ENCODE results near the gene ADGRG6. TPM values are rescaled to one million over a fixed set of nuclear protein-coding genes. Genes with fewer than 3 reads are reported as not detected.

The ADGRG6 gene
- total and polyA plus RNA-seq, 10 of the 15 experiments (the other 5 are each of a cell fraction or from before 2014, with no cell fraction given), result 0.01 to 0.24 (median 0.13) TPM; not detected in 7

DNA sequence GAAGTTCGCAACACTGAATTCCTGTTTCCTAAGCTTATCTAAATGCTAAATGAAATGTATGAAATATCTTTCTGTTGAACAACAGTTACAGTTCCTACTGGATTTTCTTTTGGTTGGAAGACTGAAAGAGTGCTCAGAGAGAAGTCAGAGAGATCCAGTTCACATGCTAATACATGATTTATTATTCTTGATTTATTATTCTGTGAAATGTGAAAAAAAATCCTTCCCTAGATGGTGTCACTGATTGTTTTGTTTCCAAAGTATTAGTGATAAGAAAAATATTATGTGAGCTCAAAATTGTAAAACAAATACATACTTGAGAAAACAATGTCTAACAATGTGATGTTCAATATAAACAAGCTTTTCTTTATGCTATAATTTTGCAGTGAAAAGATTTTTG is 42.1 kb downstream of the ADGRG6 start (continued):
- TF ChIP-seq, protein P1, sequence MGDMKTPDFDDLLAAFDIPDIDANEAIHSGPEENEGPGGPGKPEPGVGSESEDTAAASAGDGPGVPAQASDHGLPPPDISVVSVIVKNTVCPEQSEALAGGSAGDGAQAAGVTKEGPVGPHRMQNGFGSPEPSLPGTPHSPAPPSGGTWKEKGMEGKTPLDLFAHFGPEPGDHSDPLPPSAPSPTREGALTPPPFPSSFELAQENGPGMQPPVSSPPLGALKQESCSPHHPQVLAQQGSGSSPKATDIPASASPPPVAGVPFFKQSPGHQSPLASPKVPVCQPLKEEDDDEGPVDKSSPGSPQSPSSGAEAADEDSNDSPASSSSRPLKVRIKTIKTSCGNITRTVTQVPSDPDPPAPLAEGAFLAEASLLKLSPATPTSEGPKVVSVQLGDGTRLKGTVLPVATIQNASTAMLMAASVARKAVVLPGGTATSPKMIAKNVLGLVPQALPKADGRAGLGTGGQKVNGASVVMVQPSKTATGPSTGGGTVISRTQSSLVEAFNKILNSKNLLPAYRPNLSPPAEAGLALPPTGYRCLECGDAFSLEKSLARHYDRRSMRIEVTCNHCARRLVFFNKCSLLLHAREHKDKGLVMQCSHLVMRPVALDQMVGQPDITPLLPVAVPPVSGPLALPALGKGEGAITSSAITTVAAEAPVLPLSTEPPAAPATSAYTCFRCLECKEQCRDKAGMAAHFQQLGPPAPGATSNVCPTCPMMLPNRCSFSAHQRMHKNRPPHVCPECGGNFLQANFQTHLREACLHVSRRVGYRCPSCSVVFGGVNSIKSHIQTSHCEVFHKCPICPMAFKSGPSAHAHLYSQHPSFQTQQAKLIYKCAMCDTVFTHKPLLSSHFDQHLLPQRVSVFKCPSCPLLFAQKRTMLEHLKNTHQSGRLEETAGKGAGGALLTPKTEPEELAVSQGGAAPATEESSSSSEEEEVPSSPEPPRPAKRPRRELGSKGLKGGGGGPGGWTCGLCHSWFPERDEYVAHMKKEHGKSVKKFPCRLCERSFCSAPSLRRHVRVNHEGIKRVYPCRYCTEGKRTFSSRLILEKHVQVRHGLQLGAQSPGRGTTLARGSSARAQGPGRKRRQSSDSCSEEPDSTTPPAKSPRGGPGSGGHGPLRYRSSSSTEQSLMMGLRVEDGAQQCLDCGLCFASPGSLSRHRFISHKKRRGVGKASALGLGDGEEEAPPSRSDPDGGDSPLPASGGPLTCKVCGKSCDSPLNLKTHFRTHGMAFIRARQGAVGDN (IDR thresholded peaks at IDR 0.05), result no peak
- TF ChIP-seq POLR2A (IDR thresholded peaks at IDR 0.05; ENCODE audit: low read depth, low read length) (no peak), BACH1 (IDR thresholded peaks at IDR 0.05; ENCODE audit: borderline replicate concordance) (no peak), RCOR1 (conservative IDR thresholded peaks at IDR 0.05; ENCODE audit: low read depth, low read length) (no peak), YY1 (IDR thresholded peaks at IDR 0.05; ENCODE audit: low read depth, low read length) (no peak), RELA (IDR thresholded peaks at IDR 0.05; ENCODE audit: borderline replicate concordance, partially characterized antibody) (no peak), MEF2B (IDR thresholded peaks at IDR 0.05; ENCODE audit: partially characterized antibody, poor library complexity, severe bottlenecking) (no peak)
- TF ChIP-seq, protein P2, sequence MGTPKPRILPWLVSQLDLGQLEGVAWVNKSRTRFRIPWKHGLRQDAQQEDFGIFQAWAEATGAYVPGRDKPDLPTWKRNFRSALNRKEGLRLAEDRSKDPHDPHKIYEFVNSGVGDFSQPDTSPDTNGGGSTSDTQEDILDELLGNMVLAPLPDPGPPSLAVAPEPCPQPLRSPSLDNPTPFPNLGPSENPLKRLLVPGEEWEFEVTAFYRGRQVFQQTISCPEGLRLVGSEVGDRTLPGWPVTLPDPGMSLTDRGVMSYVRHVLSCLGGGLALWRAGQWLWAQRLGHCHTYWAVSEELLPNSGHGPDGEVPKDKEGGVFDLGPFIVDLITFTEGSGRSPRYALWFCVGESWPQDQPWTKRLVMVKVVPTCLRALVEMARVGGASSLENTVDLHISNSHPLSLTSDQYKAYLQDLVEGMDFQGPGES (IDR thresholded peaks at IDR 0.05), result no peak

DNA sequence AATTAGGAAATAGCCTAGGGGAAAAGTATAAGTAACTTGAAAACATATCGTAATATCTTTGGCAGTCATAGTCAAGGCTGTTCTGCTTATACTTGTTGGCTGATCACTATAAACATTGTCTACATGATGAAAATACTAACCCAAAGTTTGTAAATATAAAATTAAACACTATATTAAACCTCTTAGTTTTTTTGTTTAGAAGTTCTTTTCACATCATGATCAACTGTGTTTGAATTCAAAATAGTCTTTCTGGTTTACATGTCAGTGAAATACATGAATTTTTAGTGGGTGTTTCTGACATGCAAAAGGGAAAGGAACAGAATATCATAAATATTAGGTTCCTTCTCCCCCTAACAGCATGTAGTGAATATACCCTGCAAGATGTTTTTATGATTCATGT is 43.5 kb downstream of the ADGRG6 start:
- ChIA-PET SMC1A (ENCODE audit: uncharacterized antibody, unreplicated experiment) (no interaction called here), POLR2A (no interaction called here), RAD21 (ENCODE audit: unreplicated experiment) (no interaction called here), CTCF (interaction anchor here (0.9 kb wide), 1 partner anchor 11 kb away, joined by 3 read pairs; no protein-coding TSS in a partner anchor)
- Histone ChIP-seq H3K27me3 (replicated peaks in 1 of 2; ENCODE audit: control insufficient read depth in 2 of 2, insufficient read depth in 2 of 2, low read length in 1 of 2) (no peaks in the 10 kb centered on the region), H3K79me2 (ENCODE audit: control insufficient read depth, insufficient read depth, low read length) (no peaks in the 10 kb centered on the region), H3K4me3 (no peak overlapping the region), H3K4me2 (ENCODE audit: control insufficient read depth, insufficient read depth) (no peak overlapping the region), H4K20me1 (ENCODE audit: control insufficient read depth, insufficient read depth) (no peaks in the 10 kb centered on the region), H3K9me3 (replicated peaks; ENCODE audit: control insufficient read depth, insufficient read depth, low read length) (no peaks in the 10 kb centered on the region), H3K4me1 (ENCODE audit: control insufficient read depth, insufficient read depth, low read length) (no peaks in the 10 kb centered on the region), H3K9ac (ENCODE audit: control insufficient read depth, insufficient read depth, low read length) (no peak overlapping the region), H2AFZ (ENCODE audit: control insufficient read depth, low read depth, low read length) (no peak overlapping the region), H3K36me3 (ENCODE audit: control insufficient read depth in 2 of 2, insufficient read depth in 2 of 2, low read length in 1 of 2) (no peaks in the 10 kb centered on the region), H3K27ac (ENCODE audit: control insufficient read depth, insufficient read depth) (no peak overlapping the region)
- intact Hi-C loops (cut with micrococcal nuclease; ENCODE audit: unreplicated experiment) (no loop called here), in situ Hi-C loops (cut with MboI) (no loop called here)
- FAIRE-seq (no peak), DNase-seq (ENCODE audit: low read depth, low spot score) (no peak), ATAC-seq (no peak)
- WGBS (ENCODE audit: insufficient coverage, insufficient replicate concordance, low lambda C conversion rate, missing lambda C conversion rate), result 90% methylated on average over 1 of the region's 1 CpG
- TF ChIP-seq YY1 (IDR thresholded peaks at IDR 0.05; ENCODE audit: low read depth, low read length) (no peak), STAT1 (conservative IDR thresholded peaks at IDR 0.05) (no peak), WRNIP1 (IDR thresholded peaks at IDR 0.05; ENCODE audit: borderline replicate concordance, low read depth, low read length) (no peak), SUZ12 (IDR thresholded peaks at IDR 0.05; ENCODE audit: unreplicated experiment) (no peak)
- TF ChIP-seq, protein P3, sequence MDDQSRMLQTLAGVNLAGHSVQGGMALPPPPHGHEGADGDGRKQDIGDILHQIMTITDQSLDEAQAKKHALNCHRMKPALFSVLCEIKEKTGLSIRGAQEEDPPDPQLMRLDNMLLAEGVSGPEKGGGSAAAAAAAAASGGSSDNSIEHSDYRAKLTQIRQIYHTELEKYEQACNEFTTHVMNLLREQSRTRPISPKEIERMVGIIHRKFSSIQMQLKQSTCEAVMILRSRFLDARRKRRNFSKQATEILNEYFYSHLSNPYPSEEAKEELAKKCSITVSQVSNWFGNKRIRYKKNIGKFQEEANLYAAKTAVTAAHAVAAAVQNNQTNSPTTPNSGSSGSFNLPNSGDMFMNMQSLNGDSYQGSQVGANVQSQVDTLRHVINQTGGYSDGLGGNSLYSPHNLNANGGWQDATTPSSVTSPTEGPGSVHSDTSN (IDR thresholded peaks at IDR 0.05; ENCODE audit: insufficient replicate concordance, low read depth, low read length), result no peak
- BruUV-seq (replicated peaks), result no TSS peak
